Stimulated activated CD4-positive, alpha-beta T cell treated with anti-CD3 and anti-CD28 coated beads, Interleukin-2, amount 100 ng/mL, for 24 hours (primary cell): Measurements from ENCODE around the gene SLCO3A1.

Experiments used
- DNase-seq, 2 donors: peaks; one replicate each; pipeline ENCODE4 v3.0.0-alpha.2; 2020

SLCO3A1 gene

GRCh38 chr15:92076541-92076940 is 223.0 kb downstream of the SLCO3A1 start:
- DNase-seq: no peak

- DNase-seq: peak; percentile 73 to 75
These were observed 224.0 kb downstream of the SLCO3A1 start for GRCh38 chr15:92077353-92078085.

GRCh38 chr15:92078270-92078669 is 224.8 kb downstream of the SLCO3A1 start:
- DNase-seq: no peak

GRCh38 chr15:92079047-92079446 is 225.5 kb downstream of the SLCO3A1 start:
- peak; percentile 42 to 45 for DNase-seq

- DNase-seq: no peak
These were observed 226.2 kb downstream of the SLCO3A1 start for GRCh38 chr15:92079647-92080255.

GRCh38 chr15:92082006-92082843 is 228.7 kb downstream of the SLCO3A1 start:
- peak; percentile 68 for DNase-seq

GRCh38 chr15:92083190-92083589 is 229.7 kb downstream of the SLCO3A1 start:
- DNase-seq: no peak

GRCh38 chr15:92087211-92087610 is 233.7 kb downstream of the SLCO3A1 start:
- DNase-seq: no peak

GRCh38 chr15:92091155-92091734 is 237.7 kb downstream of the SLCO3A1 start:
- DNase-seq: peak in 1 of 2 donors; percentile 45

GRCh38 chr15:92092289-92093105 is 239.0 kb downstream of the SLCO3A1 start:
- no peak for DNase-seq

- DNase-seq: no peak
These were observed 242.2 kb downstream of the SLCO3A1 start for GRCh38 chr15:92095693-92096092.

GRCh38 chr15:92097474-92098178 is 244.1 kb downstream of the SLCO3A1 start:
- peak; percentile 42 to 59 for DNase-seq

GRCh38 chr15:92098869-92099268 is 245.4 kb downstream of the SLCO3A1 start:
- DNase-seq: no peak

GRCh38 chr15:92100301-92100700 is 246.8 kb downstream of the SLCO3A1 start:
- DNase-seq: no peak

- DNase-seq: no peak
These were observed 247.2 kb downstream of the SLCO3A1 start for GRCh38 chr15:92100751-92101150.

GRCh38 chr15:92101708-92102394 is 248.3 kb downstream of the SLCO3A1 start:
- DNase-seq: no peak

- no peak for DNase-seq
These were observed 248.9 kb downstream of the SLCO3A1 start for GRCh38 chr15:92102395-92102755.

- DNase-seq: no peak
These were observed 250.6 kb downstream of the SLCO3A1 start for GRCh38 chr15:92104072-92104471.

- no peak for DNase-seq
These were observed 252.1 kb downstream of the SLCO3A1 start for GRCh38 chr15:92105611-92106010.

GRCh38 chr15:92107510-92107909 is 254.0 kb downstream of the SLCO3A1 start:
- DNase-seq: no peak
